Endothelial cell of umbilical vein (primary cell): Measurements from ENCODE around the gene RBKS.

ENCODE experiments used
- EZH2 ChIP-seq: IDR thresholded peaks from 2 replicates; pipeline ENCODE4 v1.6.1; 2012; ENCODE audit warnings: borderline replicate concordance, low read depth, mild to moderate bottlenecking, moderate library complexity, low read length, inconsistent platforms; ENCODE audit not compliant: severe bottlenecking
- JUN ChIP-seq: IDR thresholded peaks from 2 replicates; pipeline ENCODE4 v1.6.1; 2011; ENCODE audit warnings: borderline replicate concordance, low read depth; ENCODE audit not compliant: insufficient read length, insufficient read depth
- MYC ChIP-seq: IDR thresholded peaks from one replicate; pipeline ENCODE4 v1.6.1; 2011; ENCODE audit warnings: mild to moderate bottlenecking, low read depth, low read length
- POLR2A ChIP-seq: IDR thresholded peaks from 2 replicates; pipeline ENCODE4 v1.6.1; 2012; ENCODE audit warnings: low read depth, mild to moderate bottlenecking, control low read depth, low read length
- POLR2AphosphoS5 ChIP-seq: IDR thresholded peaks from 2 replicates; pipeline ENCODE4 v1.6.1; 2012; ENCODE audit warnings: low read depth, mild to moderate bottlenecking, control low read depth, low read length, moderate library complexity; ENCODE audit not compliant: insufficient read depth
- TF ChIP-seq, protein P1 (sequence below), 2 donors: IDR thresholded peaks; 1 replicate in 1 of 2; 2 replicates in 1 of 2; pipeline ENCODE4 v1.5.1; 2011; ENCODE audit warnings: low read length in 2 of 2, mild to moderate bottlenecking in 2 of 2, moderate library complexity in 2 of 2, control low read depth in 1 of 2, inconsistent platforms in 1 of 2, low read depth in 1 of 2; ENCODE audit not compliant: insufficient read depth in 1 of 2; ENCODE audit errors: extremely low read depth in 1 of 2
- TF ChIP-seq, protein P2 (sequence below): IDR thresholded peaks from 2 replicates; pipeline ENCODE4 v1.6.1; 2011; ENCODE audit not compliant: insufficient read depth, insufficient read length

DNA sequence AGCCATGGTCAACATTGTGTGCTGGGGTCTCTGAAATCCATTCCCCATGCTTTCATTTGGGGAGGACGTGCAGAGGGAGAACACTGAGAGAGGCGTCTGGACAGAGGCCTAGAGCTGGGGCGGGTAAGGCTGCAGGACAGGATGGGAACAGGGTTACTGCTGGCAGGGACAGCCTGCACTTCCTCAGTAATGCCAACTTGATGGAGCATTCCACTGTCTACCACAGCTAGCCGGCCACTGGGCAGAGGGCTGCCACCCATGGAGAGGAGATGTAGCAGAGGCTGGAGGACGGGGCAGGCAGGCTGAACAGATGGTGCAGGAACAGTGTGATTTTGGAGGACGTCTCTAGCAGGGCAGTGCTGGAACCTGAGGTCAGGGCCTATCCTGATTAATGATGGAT is 89.3 kb downstream of the RBKS start:
- TF ChIP-seq, protein P1, sequence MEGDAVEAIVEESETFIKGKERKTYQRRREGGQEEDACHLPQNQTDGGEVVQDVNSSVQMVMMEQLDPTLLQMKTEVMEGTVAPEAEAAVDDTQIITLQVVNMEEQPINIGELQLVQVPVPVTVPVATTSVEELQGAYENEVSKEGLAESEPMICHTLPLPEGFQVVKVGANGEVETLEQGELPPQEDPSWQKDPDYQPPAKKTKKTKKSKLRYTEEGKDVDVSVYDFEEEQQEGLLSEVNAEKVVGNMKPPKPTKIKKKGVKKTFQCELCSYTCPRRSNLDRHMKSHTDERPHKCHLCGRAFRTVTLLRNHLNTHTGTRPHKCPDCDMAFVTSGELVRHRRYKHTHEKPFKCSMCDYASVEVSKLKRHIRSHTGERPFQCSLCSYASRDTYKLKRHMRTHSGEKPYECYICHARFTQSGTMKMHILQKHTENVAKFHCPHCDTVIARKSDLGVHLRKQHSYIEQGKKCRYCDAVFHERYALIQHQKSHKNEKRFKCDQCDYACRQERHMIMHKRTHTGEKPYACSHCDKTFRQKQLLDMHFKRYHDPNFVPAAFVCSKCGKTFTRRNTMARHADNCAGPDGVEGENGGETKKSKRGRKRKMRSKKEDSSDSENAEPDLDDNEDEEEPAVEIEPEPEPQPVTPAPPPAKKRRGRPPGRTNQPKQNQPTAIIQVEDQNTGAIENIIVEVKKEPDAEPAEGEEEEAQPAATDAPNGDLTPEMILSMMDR (IDR thresholded peaks at IDR 0.05; ENCODE audit: extremely low read depth in 1 of 2, insufficient read depth in 1 of 2, low read depth in 1 of 2, low read length in 2 of 2) = no peak
- no peak for TF ChIP-seq EZH2
- TF ChIP-seq POLR2A = no peak
- no peak for TF ChIP-seq JUN
- TF ChIP-seq, protein P2, sequence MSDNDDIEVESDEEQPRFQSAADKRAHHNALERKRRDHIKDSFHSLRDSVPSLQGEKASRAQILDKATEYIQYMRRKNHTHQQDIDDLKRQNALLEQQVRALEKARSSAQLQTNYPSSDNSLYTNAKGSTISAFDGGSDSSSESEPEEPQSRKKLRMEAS = no peak
- TF ChIP-seq MYC = no peak
- no peak for TF ChIP-seq POLR2AphosphoS5
